WI38 (cell line): Measurements from ENCODE around the gene TRMT61A.

Experiments used
- H3K4me3 ChIP-seq: 2 replicates; pipeline ENCODE4 v1.5.1; 2011; ENCODE audit warnings: low read depth, mild to moderate bottlenecking, control low read depth, low read length
- CTCF ChIP-seq: IDR thresholded peaks from 2 replicates; pipeline ENCODE4 v1.5.1; 2012; ENCODE audit warnings: low read depth, mild to moderate bottlenecking, control low read depth, low read length

Gene TRMT61A

GRCh38 chr14:103556946-103557758 lies 28.2 kb downstream of the TRMT61A start:
- TF ChIP-seq CTCF: no peak
- no peak overlapping the region for H3K4me3 ChIP-seq

GRCh38 chr14:103558071-103558882 lies 29.3 kb downstream of the TRMT61A start:
- no peak overlapping the region for H3K4me3 ChIP-seq
- no peak for TF ChIP-seq CTCF

DNA sequence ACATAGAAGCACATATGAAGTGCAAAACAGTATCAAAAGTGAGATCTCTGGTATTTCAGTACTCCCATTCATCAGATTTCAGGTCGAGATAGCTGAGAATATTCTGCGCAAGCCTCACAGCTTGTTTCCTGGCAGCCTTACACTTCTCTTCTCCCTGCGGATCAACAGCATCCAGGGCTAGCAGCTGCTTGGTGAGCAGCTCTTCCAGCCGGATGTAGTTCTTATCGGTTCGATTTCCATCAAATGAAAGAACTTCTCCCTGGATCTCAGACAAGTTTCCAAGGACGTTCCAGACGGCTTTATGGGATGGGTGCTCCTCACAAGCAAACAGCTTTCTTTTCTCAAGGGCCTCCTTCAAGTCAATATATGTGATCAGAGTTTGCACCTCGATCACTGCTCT lies 30.8 kb downstream of the TRMT61A start:
- H3K4me3 ChIP-seq: no peak overlapping the region
- no peak for TF ChIP-seq CTCF

GRCh38 chr14:103560691-103561090 lies 31.7 kb downstream of the TRMT61A start:
- no peak for TF ChIP-seq CTCF
- H3K4me3 ChIP-seq: peak overlapping the region; percentile 94

DNA sequence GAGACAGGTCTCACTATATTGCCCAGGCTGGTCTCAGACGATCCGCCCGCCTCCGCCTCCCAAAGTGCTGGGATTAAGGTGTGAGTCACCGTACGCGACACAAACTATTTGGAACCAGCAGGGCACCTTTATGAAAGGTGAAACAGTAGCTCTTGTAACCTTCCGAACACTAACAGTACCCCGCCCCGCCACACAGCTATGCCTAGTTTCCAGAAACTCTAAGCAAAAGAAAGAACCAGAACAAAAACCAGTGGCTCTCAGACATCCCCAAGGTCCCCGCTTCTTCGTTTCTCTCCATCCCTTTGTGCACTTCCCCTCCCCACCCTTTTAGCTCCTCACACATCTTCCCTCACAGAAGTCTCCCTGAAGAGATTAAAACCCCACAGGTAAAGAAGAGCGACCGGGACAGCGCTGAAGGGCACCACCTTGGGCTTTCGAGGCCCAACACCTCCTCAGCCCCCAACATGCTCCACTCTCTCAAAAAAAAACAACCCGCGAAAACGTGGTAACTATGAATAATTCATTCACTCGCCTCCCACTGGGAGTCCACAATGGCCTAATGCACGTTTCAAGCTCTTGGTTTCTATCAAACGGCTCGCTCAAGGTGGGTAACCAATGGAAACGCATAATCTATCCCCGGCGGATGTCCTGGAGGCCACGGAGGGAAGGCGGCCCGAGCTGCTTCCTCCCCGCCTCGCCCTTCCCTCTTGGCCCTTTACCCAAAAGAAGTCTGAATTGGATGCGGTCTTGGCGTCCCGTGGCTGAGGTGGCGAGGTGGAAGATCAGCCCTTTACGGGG lies 32.6 kb downstream of the TRMT61A start:
- H3K4me3 ChIP-seq: peak overlapping the region; percentile 94
- TF ChIP-seq CTCF: no peak

DNA sequence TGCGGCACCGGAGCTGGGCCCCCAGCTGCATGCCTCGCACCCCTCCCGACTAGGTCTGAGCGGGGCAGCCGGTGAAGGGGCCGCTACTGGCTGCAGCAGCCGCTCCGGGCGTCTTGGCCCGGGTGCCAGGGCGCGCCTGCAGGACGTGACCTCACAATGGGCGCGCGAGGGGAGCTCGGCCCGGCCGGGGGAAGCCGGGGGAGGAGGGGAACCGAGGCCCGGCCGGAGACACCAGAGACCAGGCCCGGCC lies 33.1 kb downstream of the TRMT61A start:
- H3K4me3 ChIP-seq: peak overlapping the region; percentile 94
- no peak for TF ChIP-seq CTCF
